Caco-2 (cell line): ENCODE measurements around the gene GGT5. TPM values are rescaled to one million over a fixed set of nuclear protein-coding genes. Genes with fewer than 3 reads are reported as not detected.

ENCODE experiments used
- BruUV-seq: library from RNA; stranded (reverse); fragments of 400-500 nt; replicated peaks from 2 replicates; lab custom pipeline; 2021; lab: Mats Ljungman, UMichigan
- CTCF ChIA-PET: fragments of 300-600 bp; sonication (Branson Sonifier 250); formaldehyde crosslinking; loops from one replicate; lab custom pipeline; 2022; ENCODE audit warnings: antibody characterized with exemption; lab: Charles Lee
- POLR2A ChIA-PET: fragments of 300-600 bp; sonication (Branson Sonifier 250); formaldehyde crosslinking; loops from one replicate; lab custom pipeline; 2022; ENCODE audit warnings: antibody characterized with exemption; lab: Charles Lee
- DNase-seq, 2 experiments: peaks; one replicate each; pipeline versions ENCODE4 v3.0.0 to v3.0.0-alpha.2; 2020 to 2022
- H3K27me3 ChIP-seq: replicated peaks from 2 replicates; pipeline ENCODE4 v1.6.0; 2011; ENCODE audit warnings: low read length; ENCODE audit not compliant: control insufficient read depth, insufficient read depth
- H3K36me3 ChIP-seq: 2 replicates; pipeline ENCODE4 v1.5.1; 2011; ENCODE audit warnings: low read length; ENCODE audit not compliant: control insufficient read depth, insufficient read depth
- H3K4me1 ChIP-seq: fragments of 250-450 bp; sonication (Bioruptor Pico); 2 replicates; pipeline ENCODE4 v1.5.1; 2020; ENCODE audit warnings: mild to moderate bottlenecking
- H3K4me3 ChIP-seq: 2 replicates; pipeline ENCODE4 v1.5.1; 2011; ENCODE audit warnings: low read depth, mild to moderate bottlenecking, control low read depth, low read length
- H3K9me3 ChIP-seq: fragments of 250-450 bp; sonication (Bioruptor Pico); 2 replicates; pipeline ENCODE4 v1.5.1; 2020; ENCODE audit warnings: mild to moderate bottlenecking, moderate library complexity
- H3K27ac Mint-ChIP-seq: one replicate; pipeline ENCODE4 v1.8.0; 2022; ENCODE audit warnings: mixed read lengths; ENCODE audit not compliant: unreplicated experiment
- H3K27me3 Mint-ChIP-seq: one replicate; pipeline ENCODE4 v1.8.0; 2022; ENCODE audit warnings: mixed read lengths; ENCODE audit not compliant: insufficient read depth, unreplicated experiment
- H3K36me3 Mint-ChIP-seq: one replicate; pipeline ENCODE4 v1.8.0; 2022; ENCODE audit warnings: mild to moderate bottlenecking, mixed read lengths; ENCODE audit not compliant: insufficient read depth, unreplicated experiment
- H3K4me1 Mint-ChIP-seq: one replicate; pipeline ENCODE4 v1.8.0; 2022; ENCODE audit warnings: low read depth, mixed read lengths; ENCODE audit not compliant: unreplicated experiment
- H3K4me3 Mint-ChIP-seq: one replicate; pipeline ENCODE4 v1.8.0; 2022; ENCODE audit warnings: mild to moderate bottlenecking, moderate library complexity, mixed read lengths; ENCODE audit not compliant: unreplicated experiment
- H3K9me3 Mint-ChIP-seq: one replicate; pipeline ENCODE4 v1.8.0; 2022; ENCODE audit warnings: mixed read lengths; ENCODE audit not compliant: unreplicated experiment
- intact Hi-C: fragments of 100-400 bp; cut with micrococcal nuclease; formaldehyde crosslinking; loops from one replicate; pipeline ENCODE4 v1.10.0; 2022; ENCODE audit not compliant: unreplicated experiment
- total RNA-seq: library from RNA; stranded (reverse); gene quantifications from 2 replicates; pipeline ENCODE4 v1.2.3, GENCODE V29; 2022
- TF ChIP-seq, protein P1 (sequence below), 2 experiments: fragments of 200-600 bp in 1 of 2; IDR thresholded peaks; 1 replicate in 1 of 2; 2 replicates in 1 of 2; pipeline versions ENCODE4 v1.5.1 to v1.8.0; 2011 to 2022; ENCODE audit warnings: antibody characterized with exemption in 1 of 2, control low read depth in 1 of 2, inconsistent platforms in 1 of 2, low read depth in 1 of 2, low read length in 1 of 2, mild to moderate bottlenecking in 1 of 2, moderate library complexity in 1 of 2; ENCODE audit not compliant: insufficient read depth in 1 of 2, severe bottlenecking in 1 of 2, unreplicated experiment in 1 of 2

The GGT5 gene
- total RNA-seq, 1 experiment from 2014 or later, result 0.66 TPM

DNA sequence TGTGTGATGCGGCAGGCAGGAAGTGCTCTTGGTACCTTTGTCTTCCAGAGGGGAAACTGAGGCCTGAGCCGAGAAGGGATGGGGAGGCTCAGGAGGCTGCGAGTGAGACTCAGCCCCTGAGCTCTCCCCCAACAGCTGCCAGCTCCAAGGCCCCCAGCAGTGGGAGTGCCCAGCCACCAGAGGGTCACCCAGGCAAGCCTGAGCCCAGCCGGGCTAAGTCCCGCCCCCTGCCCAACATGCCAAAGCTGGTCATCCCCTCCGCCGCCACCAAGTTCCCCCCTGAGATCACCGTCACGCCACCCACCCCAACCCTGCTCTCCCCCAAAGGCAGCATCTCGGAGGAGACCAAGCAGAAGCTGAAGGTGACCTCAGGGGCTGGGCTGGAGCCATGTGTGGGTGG, 67.4 kb downstream of the GGT5 start:
- no TSS peak for BruUV-seq
- ChIA-PET POLR2A (no interaction called here), CTCF (interaction anchor here (0.7 kb wide), 1 partner anchor 1995 kb away, joined by 3 read pairs; no protein-coding TSS in a partner anchor)
- H3K36me3 Mint-ChIP-seq, result peaks cover 19% of the 10 kb centered on the region
- H3K9me3 ChIP-seq, result no peaks in the 10 kb centered on the region
- no peak overlapping the region for H3K4me3 ChIP-seq
- peaks cover 16% of the 10 kb centered on the region for H3K4me1 ChIP-seq
- H3K4me3 Mint-ChIP-seq, result no peak overlapping the region
- DNase-seq, result no peak
- H3K36me3 ChIP-seq, result no peaks in the 10 kb centered on the region; the same call in none of the 2 replicates
- H3K4me1 Mint-ChIP-seq, result no peaks in the 10 kb centered on the region
- intact Hi-C loops, result loop anchor here (5.0 kb wide), 1 partner anchor 195 kb away; the partner anchor contains the start of gene GSTT2
- TF ChIP-seq, protein P1, sequence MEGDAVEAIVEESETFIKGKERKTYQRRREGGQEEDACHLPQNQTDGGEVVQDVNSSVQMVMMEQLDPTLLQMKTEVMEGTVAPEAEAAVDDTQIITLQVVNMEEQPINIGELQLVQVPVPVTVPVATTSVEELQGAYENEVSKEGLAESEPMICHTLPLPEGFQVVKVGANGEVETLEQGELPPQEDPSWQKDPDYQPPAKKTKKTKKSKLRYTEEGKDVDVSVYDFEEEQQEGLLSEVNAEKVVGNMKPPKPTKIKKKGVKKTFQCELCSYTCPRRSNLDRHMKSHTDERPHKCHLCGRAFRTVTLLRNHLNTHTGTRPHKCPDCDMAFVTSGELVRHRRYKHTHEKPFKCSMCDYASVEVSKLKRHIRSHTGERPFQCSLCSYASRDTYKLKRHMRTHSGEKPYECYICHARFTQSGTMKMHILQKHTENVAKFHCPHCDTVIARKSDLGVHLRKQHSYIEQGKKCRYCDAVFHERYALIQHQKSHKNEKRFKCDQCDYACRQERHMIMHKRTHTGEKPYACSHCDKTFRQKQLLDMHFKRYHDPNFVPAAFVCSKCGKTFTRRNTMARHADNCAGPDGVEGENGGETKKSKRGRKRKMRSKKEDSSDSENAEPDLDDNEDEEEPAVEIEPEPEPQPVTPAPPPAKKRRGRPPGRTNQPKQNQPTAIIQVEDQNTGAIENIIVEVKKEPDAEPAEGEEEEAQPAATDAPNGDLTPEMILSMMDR (IDR thresholded peaks at IDR 0.05; ENCODE audit: insufficient read depth in 1 of 2, low read depth in 1 of 2, low read length in 1 of 2, severe bottlenecking in 1 of 2, unreplicated experiment in 1 of 2), result no peak
- H3K27me3 Mint-ChIP-seq, result no peaks in the 10 kb centered on the region
- H3K27me3 ChIP-seq, result no peaks in the 10 kb centered on the region
- H3K27ac Mint-ChIP-seq, result no peak overlapping the region
- no peaks in the 10 kb centered on the region for H3K9me3 Mint-ChIP-seq

GRCh38 chr22:24177045-24177444, 67.8 kb downstream of the GGT5 start:
- intact Hi-C loops, result loop anchor here (5.0 kb wide), 1 partner anchor 195 kb away; the partner anchor contains the start of gene GSTT2
- no peaks in the 10 kb centered on the region for H3K9me3 Mint-ChIP-seq
- no peaks in the 10 kb centered on the region for H3K9me3 ChIP-seq
- H3K27me3 Mint-ChIP-seq, result no peaks in the 10 kb centered on the region
- H3K4me1 ChIP-seq, result peaks cover 15% of the 10 kb centered on the region
- H3K4me3 ChIP-seq, result no peak overlapping the region
- BruUV-seq, result no TSS peak
- H3K27me3 ChIP-seq, result no peaks in the 10 kb centered on the region
- DNase-seq, result no peak
- TF ChIP-seq, protein P1 (IDR thresholded peaks at IDR 0.05; ENCODE audit: insufficient read depth in 1 of 2, low read depth in 1 of 2, low read length in 1 of 2, severe bottlenecking in 1 of 2, unreplicated experiment in 1 of 2), result no peak
- no peaks in the 10 kb centered on the region for H3K4me1 Mint-ChIP-seq
- POLR2A ChIA-PET, result no interaction called here
- H3K4me3 Mint-ChIP-seq, result no peak overlapping the region
- CTCF ChIA-PET, result interaction anchor here (0.7 to 1.2 kb wide), 2 partner anchors 10 to 1994 kb away, joined by 3 to 5 read pairs; no protein-coding TSS in a partner anchor
- H3K27ac Mint-ChIP-seq, result no peak overlapping the region
- peaks cover 19% of the 10 kb centered on the region for H3K36me3 Mint-ChIP-seq
- no peaks in the 10 kb centered on the region; the same call in none of the 2 replicates for H3K36me3 ChIP-seq

- no TSS peak for BruUV-seq
- Mint-ChIP-seq H3K27ac (no peak overlapping the region), H3K9me3 (no peaks in the 10 kb centered on the region), H3K4me1 (no peaks in the 10 kb centered on the region), H3K36me3 (peaks cover 19% of the 10 kb centered on the region), H3K27me3 (no peaks in the 10 kb centered on the region), H3K4me3 (no peak overlapping the region)
- ChIA-PET POLR2A (no interaction called here), CTCF (interaction anchor here (1.0 to 1.2 kb wide), 2 partner anchors 10 to 19 kb away, joined by 3 to 5 read pairs; no protein-coding TSS in a partner anchor)
- H3K36me3 ChIP-seq, result no peaks in the 10 kb centered on the region; the same call in none of the 2 replicates
- intact Hi-C loops, result loop anchor here (5.0 kb wide), 1 partner anchor 194 kb away; the partner anchor contains the start of gene GSTT2
- no peaks in the 10 kb centered on the region for H3K9me3 ChIP-seq
- DNase-seq, result no peak
- H3K4me3 ChIP-seq, result no peak overlapping the region
- TF ChIP-seq, protein P1 (IDR thresholded peaks at IDR 0.05; ENCODE audit: insufficient read depth in 1 of 2, low read depth in 1 of 2, low read length in 1 of 2, severe bottlenecking in 1 of 2, unreplicated experiment in 1 of 2), result no peak
- peaks cover 11% of the 10 kb centered on the region for H3K4me1 ChIP-seq
- H3K27me3 ChIP-seq, result no peaks in the 10 kb centered on the region
Measured at GRCh38 chr22:24176630-24177029, 68.3 kb downstream of the GGT5 start.
